Right ventricle myocardium superior (tissue), 1 donor: ENCODE measurements around the gene C9orf78. TPM values are rescaled to one million over a fixed set of nuclear protein-coding genes. Genes with fewer than 3 reads are reported as not detected.

Experiments used
- ATAC-seq: fragments of 200-7000 bp; cut with Tn5 transposase; one replicate; pipeline ENCODE4 v1.9.1; 2020; ENCODE audit warnings: mild to moderate bottlenecking; ENCODE audit not compliant: poor library complexity
- DNase-seq: peaks from one replicate; pipeline ENCODE4 v3.0.0-alpha.2; 2020
- intact Hi-C: fragments of 100-400 bp; cut with DNase I; formaldehyde crosslinking; loops from one replicate; pipeline ENCODE4 v1.11.2; 2022
- total RNA-seq: library from RNA; stranded (reverse); fragmentation: NEBNext Ultra II Directional; extraction: Animal tissue kit (Norgen Biotek cat#: 25700); gene quantifications from one replicate; pipeline ENCODE4 v1.2.1, GENCODE V29; 2021
- donor health status: DM: no; HTN: yes; CAD: no; lungs with severe emphysema.

C9orf78 gene
- total RNA-seq, 1 donor from 2014 or later, result 31.4 TPM

DNA sequence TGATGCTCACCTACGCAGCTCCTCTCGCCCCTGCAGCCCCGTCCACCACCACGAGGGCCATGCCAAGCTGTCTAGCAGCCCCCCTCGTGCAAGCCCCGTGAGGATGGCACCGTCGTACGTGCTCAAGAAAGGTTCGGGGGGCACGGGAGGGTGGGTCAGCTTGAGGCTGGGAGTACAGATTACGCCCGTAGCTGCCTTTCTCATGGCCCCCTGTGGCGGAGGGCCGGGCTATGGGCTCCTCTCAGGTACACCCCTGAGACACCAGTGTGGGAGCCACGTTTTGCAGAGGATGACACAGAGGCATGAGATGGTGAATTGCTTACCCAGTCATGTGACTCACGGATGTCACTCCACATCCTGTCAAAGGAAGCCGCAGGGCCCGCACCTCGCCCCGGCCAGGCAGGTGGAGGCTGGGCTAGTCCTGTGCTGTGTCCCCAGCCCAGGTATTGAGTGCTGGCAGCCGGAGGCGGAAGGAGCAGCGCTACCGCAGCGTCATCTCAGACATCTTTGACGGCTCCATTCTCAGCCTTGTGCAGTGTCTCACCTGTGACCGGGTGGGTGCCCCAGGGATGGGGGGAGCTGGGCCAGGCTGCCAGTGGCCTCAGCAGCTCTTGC lies 33.9 kb upstream of the C9orf78 start:
- peak; percentile 17 for ATAC-seq
- intact Hi-C loops, result no loop called here
- DNase-seq, result no peak

GRCh38 chr9:129868023-129868871 lies 33.2 kb upstream of the C9orf78 start:
- DNase-seq (no peak), ATAC-seq (no peak)
- intact Hi-C loops, result no loop called here

DNA sequence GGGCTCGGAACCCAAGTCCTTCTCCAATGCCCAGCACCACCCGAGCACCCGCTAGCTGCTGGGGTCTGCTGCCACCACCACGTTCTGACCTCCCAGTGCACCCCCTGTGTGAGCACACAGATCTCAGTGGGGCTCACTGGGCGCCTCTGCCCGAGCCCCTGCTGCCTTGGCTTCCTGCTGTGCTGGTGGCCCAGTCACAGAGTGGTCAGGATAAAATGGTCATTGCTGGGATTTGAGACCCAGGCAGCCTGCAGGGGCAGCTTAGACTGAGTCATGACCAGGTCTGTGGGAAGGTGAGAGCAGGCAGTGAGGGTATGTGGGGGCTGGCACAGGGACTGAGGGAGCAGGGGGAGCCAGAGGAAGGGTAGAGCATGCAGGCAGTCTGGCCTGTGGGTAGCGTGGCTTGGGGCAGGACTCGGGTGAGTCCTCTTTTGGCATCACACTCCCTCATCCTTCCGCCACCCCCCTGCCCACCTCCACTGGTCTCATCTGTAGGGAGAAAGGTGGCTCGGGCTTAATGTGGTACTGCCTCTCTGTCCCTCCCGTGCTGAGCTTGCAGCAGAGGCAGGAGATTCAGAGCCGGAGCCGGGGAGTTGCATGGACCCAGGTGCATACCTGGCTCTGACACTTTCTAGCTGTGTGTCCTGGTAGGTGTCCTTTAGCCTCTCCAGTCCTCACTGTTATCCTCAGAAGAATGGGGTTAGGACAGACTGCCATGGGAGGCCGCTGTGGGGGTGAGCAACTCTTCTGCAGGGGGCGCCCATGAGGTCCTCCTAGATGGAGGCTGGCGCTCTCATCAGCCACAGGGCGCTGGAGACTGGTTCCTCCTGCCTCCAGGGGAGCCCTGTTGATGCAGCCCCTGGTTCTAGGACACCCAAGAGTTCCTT lies 32.3 kb upstream of the C9orf78 start:
- intact Hi-C loops, result no loop called here
- no peak for DNase-seq
- ATAC-seq, result no peak

DNA sequence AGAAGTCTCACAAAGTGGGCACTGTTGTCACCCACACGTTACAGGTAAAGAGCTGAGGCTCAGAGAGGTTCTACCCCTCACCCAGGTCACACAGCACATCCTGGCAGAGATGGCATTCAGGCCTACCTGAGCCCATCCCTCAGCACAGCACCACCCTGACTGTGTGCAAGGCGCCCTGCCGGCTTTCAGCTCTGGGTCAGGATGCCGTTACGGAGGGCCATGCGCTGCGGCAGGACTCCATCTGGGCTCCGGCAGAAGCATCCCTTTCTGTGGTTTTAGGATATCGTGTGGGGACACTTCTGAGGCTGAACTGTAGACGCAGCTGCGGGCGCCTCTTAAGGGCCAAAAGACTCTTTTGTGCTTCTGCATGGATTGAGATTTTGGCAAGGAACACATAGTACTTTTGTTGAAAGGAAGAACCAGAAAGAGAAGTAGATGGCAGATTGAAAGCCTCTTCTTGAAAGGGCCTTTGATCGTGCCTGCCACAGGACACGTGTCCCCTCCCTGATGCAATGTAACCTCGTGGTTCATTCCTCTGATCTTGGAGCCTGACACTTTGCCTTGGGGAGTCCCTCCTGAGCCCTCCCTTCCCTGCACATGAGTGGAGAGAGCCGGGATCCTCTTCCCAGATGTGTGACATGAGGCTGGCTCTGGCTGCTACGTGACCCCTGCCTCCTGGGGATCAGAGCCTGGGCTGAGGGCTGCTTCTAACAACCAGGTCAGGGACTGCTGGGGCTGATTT lies 31.5 kb upstream of the C9orf78 start:
- ATAC-seq (no peak), DNase-seq (no peak)

GRCh38 chr9:129865668-129866320 lies 30.7 kb upstream of the C9orf78 start:
- no peak for ATAC-seq
- intact Hi-C loops, result no loop called here
- no peak for DNase-seq

More for the DNA sequence above, 31.5 kb upstream of the C9orf78 start:
- intact Hi-C loops, result no loop called here

- intact Hi-C loops, result no loop called here
- ATAC-seq, result no peak
These were observed 30.0 kb upstream of the C9orf78 start for GRCh38 chr9:129864991-129865647.

GRCh38 chr9:129863059-129863690 lies 28.1 kb upstream of the C9orf78 start:
- intact Hi-C loops, result no loop called here
- ATAC-seq (peak; percentile 25), DNase-seq (no peak)

More at GRCh38 chr9:129864991-129865647, 30.0 kb upstream of the C9orf78 start:
- no peak for DNase-seq

DNA sequence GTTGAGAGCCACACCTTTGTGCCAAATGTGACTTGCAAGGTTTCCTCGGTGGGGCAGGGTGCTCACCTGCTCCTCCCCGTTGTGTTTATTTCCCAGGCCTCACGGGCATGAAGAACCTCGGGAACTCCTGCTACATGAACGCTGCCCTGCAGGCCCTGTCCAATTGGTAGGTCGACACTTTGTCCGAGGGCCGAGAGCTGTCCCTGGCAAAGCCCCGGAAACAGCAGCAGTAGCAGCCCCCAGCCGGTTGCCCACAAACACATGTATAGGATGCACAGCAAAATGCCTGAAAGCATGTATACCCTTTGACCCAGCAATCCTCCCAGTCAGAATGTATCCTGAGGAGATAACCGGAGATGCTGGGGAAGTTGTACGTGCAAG lies 26.4 kb upstream of the C9orf78 start:
- intact Hi-C loops, result no loop called here
- no peak for ATAC-seq
- no peak for DNase-seq

DNA sequence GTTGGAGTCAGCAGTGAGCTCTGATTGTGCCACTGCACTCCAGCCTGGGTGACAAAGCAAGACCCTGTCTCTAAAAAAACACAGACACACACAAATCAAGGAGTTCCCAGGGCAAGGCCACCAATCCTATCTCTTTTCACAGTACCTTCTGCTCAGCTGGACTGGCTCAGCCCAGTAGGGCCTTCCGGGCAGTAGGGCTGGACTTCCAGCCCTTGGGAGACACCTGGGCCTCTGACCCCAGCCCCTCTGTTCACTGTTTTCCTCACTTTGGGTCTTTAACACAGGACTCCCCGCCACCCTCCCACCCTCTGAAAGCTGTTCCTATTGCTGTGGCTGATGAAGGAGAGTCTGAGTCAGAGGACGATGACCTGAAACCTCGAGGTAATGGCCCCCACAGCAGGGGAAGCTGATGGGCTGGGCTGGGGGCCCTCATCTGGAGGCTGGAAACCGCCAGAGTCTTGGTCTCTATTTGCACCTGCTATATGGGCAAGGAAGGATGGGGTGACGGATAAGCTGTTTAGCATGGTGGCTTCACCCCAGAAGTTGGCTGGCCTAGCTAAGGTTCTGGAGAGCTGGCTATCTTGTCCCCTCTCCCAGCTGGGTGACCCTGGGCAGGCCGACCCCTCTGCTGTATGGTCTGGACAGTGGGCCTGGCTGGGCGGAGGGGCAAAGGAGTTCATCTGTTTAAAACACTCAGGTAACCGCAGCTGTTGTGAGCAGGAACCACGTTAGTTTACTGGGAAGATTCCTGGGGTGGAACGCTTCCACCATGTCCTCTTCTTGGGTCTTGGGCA lies 25.8 kb upstream of the C9orf78 start:
- intact Hi-C loops, result no loop called here
- DNase-seq (no peak), ATAC-seq (no peak)

- intact Hi-C loops, result no loop called here
- DNase-seq, result no peak
- no peak for ATAC-seq
These were observed 23.3 kb upstream of the C9orf78 start for GRCh38 chr9:129858167-129858962.

GRCh38 chr9:129857207-129857606 lies 22.1 kb upstream of the C9orf78 start:
- ATAC-seq (no peak), DNase-seq (no peak)
- intact Hi-C loops, result no loop called here

DNA sequence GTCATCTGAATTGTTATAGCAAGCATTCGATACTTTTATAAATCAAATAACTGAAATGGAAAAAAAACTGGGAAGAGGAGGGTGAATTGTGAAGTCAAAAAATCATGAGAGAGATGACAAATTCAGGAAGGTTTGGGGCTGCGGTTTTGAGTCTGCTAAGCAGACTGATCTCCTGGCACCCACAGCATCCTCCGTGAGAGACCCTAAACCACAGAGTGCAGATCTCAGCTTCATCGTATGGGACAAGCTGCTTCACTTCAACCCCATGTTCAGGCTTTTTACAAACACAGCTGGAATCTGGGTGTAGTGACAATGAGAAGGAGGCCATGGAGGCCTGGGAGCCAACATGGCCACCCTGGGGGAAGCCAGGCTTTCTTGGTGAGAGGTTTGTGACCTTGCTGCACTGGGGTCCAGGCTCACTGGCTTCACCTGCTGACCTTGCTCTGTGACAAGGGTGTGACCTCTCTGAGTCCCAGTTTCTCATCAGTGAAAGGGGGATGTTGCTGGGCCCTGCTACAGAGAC lies 19.6 kb upstream of the C9orf78 start:
- intact Hi-C loops, result no loop called here
- no peak for ATAC-seq
- DNase-seq, result no peak

DNA sequence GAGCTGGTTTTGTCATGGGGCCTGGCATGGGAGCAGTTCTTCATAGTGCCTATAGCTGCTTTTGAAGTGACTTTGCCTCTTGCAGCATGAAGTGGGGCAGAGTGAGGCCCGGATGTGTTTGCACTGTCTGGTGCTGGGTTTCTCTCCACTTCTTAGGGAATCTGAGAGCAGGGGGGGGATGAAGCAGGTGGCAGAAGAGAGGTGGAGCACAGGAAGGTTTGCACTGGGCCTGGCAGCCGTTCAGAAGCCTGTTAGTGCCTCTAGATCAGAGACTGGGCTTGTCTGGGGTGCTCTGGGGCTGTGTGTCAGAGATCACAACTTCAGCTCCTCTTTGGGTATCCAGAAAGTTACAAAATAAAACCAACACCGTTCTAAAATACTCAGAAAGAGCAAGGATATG lies 18.5 kb upstream of the C9orf78 start:
- DNase-seq (no peak), ATAC-seq (no peak)
- intact Hi-C loops, result no loop called here

- no peak for ATAC-seq
- DNase-seq, result no peak
- intact Hi-C loops, result no loop called here
These were observed 17.5 kb upstream of the C9orf78 start for GRCh38 chr9:129852579-129852978.

DNA sequence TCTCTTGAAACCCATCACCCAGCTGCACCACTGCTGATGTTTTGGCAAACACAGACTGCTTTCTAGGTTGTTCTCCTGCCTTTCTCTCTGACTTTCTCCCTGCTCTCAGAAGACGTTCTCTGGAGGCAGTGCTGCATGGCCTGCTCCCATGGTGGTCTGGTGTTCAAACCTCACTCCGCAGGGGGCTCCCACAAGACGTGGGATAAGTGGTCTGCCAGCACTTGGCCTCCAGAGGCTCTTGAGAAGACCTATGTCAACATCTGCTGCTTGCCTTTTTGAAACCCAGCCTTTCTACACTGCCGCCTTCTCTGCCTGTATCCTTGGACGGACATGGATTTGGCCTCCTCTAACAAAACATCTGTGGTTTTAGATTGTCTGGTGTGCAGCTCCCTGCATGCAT lies 16.7 kb upstream of the C9orf78 start:
- ATAC-seq, result no peak
- no peak for DNase-seq
- intact Hi-C loops, result no loop called here
